Liver (tissue), 9 donors: ENCODE data around the gene UXS1. TPM values are rescaled to one million over a fixed set of nuclear protein-coding genes. Genes with fewer than 3 reads are reported as not detected.

ENCODE experiments used
- DNase-seq: peaks from one replicate; pipeline ENCODE4 v3.0.0-alpha.2; 2017; ENCODE audit warnings: low spot score
- H3K27ac ChIP-seq, 2 donors: one replicate each; pipeline ENCODE4 v1.7.0; 2013; ENCODE audit warnings: inconsistent platforms in 2 of 2, low read length in 2 of 2, control low read depth in 1 of 2, low read depth in 1 of 2, mild to moderate bottlenecking in 1 of 2
- H3K27me3 ChIP-seq, 4 donors: one replicate each; pipeline versions ENCODE4 v1.6.1 to v1.7.0; 2013; ENCODE audit warnings: low read length in 3 of 4, inconsistent platforms in 1 of 4, mild to moderate bottlenecking in 1 of 4, moderate library complexity in 1 of 4; ENCODE audit not compliant: control insufficient read depth in 4 of 4, insufficient read depth in 4 of 4
- H3K36me3 ChIP-seq, 4 donors: one replicate each; pipeline versions ENCODE4 v1.6.1 to v1.7.0; 2013; ENCODE audit warnings: low read length in 3 of 4, mild to moderate bottlenecking in 3 of 4, low read depth in 1 of 4, moderate library complexity in 1 of 4; ENCODE audit not compliant: control insufficient read depth in 4 of 4, insufficient read depth in 3 of 4
- H3K4me1 ChIP-seq, 4 donors: one replicate each; pipeline versions ENCODE4 v1.6.1 to v1.7.0; 2013; ENCODE audit warnings: low read length in 3 of 4, mild to moderate bottlenecking in 3 of 4, moderate library complexity in 1 of 4; ENCODE audit not compliant: control insufficient read depth in 4 of 4, insufficient read depth in 4 of 4
- H3K4me3 ChIP-seq, 3 donors: one replicate each; pipeline versions ENCODE4 v1.6.1 to v1.7.0; 2013; ENCODE audit warnings: low read length in 3 of 3, control low read depth in 1 of 3, low read depth in 1 of 3, mild to moderate bottlenecking in 1 of 3
- H3K9ac ChIP-seq, 2 donors: one replicate each; pipeline ENCODE4 v1.7.0; 2013; ENCODE audit warnings: low read length in 2 of 2, mild to moderate bottlenecking in 2 of 2, moderate library complexity in 2 of 2, control low read depth in 1 of 2, low read depth in 1 of 2
- H3K9me3 ChIP-seq, 4 donors: one replicate each; pipeline versions ENCODE4 v1.6.1 to v1.7.0; 2013; ENCODE audit warnings: low read length in 3 of 4; ENCODE audit not compliant: control insufficient read depth in 4 of 4
- ATF3 ChIP-seq: IDR thresholded peaks from 2 replicates; pipeline ENCODE4 v1.6.1; 2016; ENCODE audit warnings: antibody characterized with exemption
- EGR1 ChIP-seq, 2 donors: IDR thresholded peaks; 2 replicates each; pipeline ENCODE4 v1.6.1; 2016 to 2018; ENCODE audit warnings: antibody characterized with exemption in 2 of 2, low read depth in 2 of 2
- FOXA1 ChIP-seq: IDR thresholded peaks from 2 replicates; pipeline ENCODE4 v1.6.1; 2016; ENCODE audit warnings: antibody characterized with exemption
- FOXA2 ChIP-seq: IDR thresholded peaks from 2 replicates; pipeline ENCODE4 v1.6.1; 2016; ENCODE audit warnings: antibody characterized with exemption
- GABPA ChIP-seq, 2 donors: IDR thresholded peaks in 1 of 2; conservative IDR thresholded peaks in 1 of 2; 2 replicates each; pipeline ENCODE4 v1.6.1; 2016; ENCODE audit warnings: antibody characterized with exemption in 2 of 2, mild to moderate bottlenecking in 1 of 2, moderate library complexity in 1 of 2
- HNF4A ChIP-seq, 2 donors: conservative IDR thresholded peaks; 2 replicates each; pipeline ENCODE4 v1.6.1; 2016; ENCODE audit warnings: antibody characterized with exemption in 2 of 2, mild to moderate bottlenecking in 2 of 2
- HNF4G ChIP-seq: IDR thresholded peaks from 2 replicates; pipeline ENCODE4 v1.6.1; 2016; ENCODE audit warnings: antibody characterized with exemption
- JUND ChIP-seq, 2 donors: IDR thresholded peaks; 2 replicates each; pipeline ENCODE4 v1.6.1; 2016; ENCODE audit warnings: antibody characterized with exemption in 2 of 2
- MAX ChIP-seq: IDR thresholded peaks from 2 replicates; pipeline ENCODE4 v1.6.1; 2016; ENCODE audit warnings: antibody characterized with exemption
- NR2F2 ChIP-seq: IDR thresholded peaks from 2 replicates; pipeline ENCODE4 v1.6.1; 2016; ENCODE audit warnings: antibody characterized with exemption
- RAD21 ChIP-seq, 2 donors: IDR thresholded peaks; 2 replicates each; pipeline ENCODE4 v1.6.1; 2016; ENCODE audit warnings: antibody characterized with exemption in 2 of 2, mild to moderate bottlenecking in 2 of 2
- REST ChIP-seq: IDR thresholded peaks from 2 replicates; pipeline ENCODE4 v1.6.1; 2016; ENCODE audit warnings: antibody characterized with exemption, mild to moderate bottlenecking
- RXRA ChIP-seq, 2 donors: IDR thresholded peaks; 2 replicates each; pipeline ENCODE4 v1.6.1; 2017 to 2018; ENCODE audit warnings: antibody characterized with exemption in 2 of 2, mild to moderate bottlenecking in 1 of 2
- TAF1 ChIP-seq: conservative IDR thresholded peaks from 2 replicates; pipeline ENCODE4 v1.6.1; 2016; ENCODE audit warnings: antibody characterized with exemption, mild to moderate bottlenecking
- YY1 ChIP-seq: IDR thresholded peaks from 2 replicates; pipeline ENCODE4 v1.6.1; 2016; ENCODE audit warnings: antibody characterized with exemption, mild to moderate bottlenecking
- ZBTB33 ChIP-seq: IDR thresholded peaks from 2 replicates; pipeline ENCODE4 v1.6.1; 2016; ENCODE audit warnings: antibody characterized with exemption
- WGBS: extraction: QIAGEN DNeasy Blood & Tissue Kit; methylation state at CpG from one replicate; pipeline ENCODE4 v1.1.7; 2013; 5-methylcytosine and 5-hydroxymethylcytosine counted together
- polyA plus RNA-seq, 2 donors: library from polyadenylated mRNA; stranded (reverse) in 1 of 2; unstranded in 1 of 2; fragments of 200-250 nt in 1 of 2; fragments of >200 nt in 1 of 2; fragmentation: Nextera tagmentation in 1 of 2; extraction: Ambion mirVana in 1 of 2; gene quantifications; one replicate each; pipeline versions ENCODE4 v1.2.1 to v1.2.3, GENCODE V29; 2013 to 2015
- total RNA-seq, 2 donors: library from RNA; depleted of rRNA; stranded (reverse); fragments of >200 nt; gene quantifications; one replicate each; pipeline ENCODE4 v1.2.3, GENCODE V29; 2014
- TF ChIP-seq, protein P1 (sequence below): fragments of 150-350 bp; IDR thresholded peaks from 2 replicates; pipeline ENCODE4 v1.5.1; 2017; ENCODE audit warnings: improper control_type of control experiment, low read depth, low read length; ENCODE audit not compliant: missing input control
- donor health status: healthy.
- donor health status: healthy.
- donor health status: healthy.
- donor health status: healthy.
- donor health status: healthy.

The UXS1 gene
- total and polyA plus RNA-seq, 4 donors: 8.8 to 19.9 (median 10.0) TPM

DNA sequence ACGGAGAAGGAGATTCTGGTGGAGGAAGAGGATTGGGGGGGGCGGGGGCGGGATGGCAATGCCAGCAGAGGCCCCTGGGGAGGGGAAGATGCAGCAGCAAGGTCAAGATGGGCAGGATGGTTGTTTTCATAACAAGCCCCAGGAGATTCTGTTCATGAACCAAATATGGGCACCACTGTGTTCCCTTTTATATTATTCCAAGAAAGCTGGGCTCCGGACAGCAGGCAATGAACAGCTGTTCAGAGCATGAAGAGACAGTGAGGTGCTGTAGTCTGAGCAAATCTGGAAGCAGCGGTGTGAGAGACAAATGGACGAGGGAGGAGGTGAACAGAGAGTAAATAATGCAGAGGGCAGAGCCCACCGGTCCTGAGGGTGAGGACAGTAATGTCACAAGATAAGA lies 20.0 kb downstream of the UXS1 start:
- Histone ChIP-seq H3K27me3 (no peaks in the 10 kb centered on the region), H3K9me3 (no peaks in the 10 kb centered on the region), H3K27ac (no peak overlapping the region), H3K4me3 (no peak overlapping the region), H3K4me1 (no peaks in the 10 kb centered on the region), H3K9ac (no peak overlapping the region), H3K36me3 (no peaks in the 10 kb centered on the region)
- TF ChIP-seq FOXA1 (no peak), RAD21 (IDR thresholded peaks at IDR 0.05) (no peak), HNF4A (conservative IDR thresholded peaks at IDR 0.05) (no peak), EGR1 (IDR thresholded peaks at IDR 0.05; ENCODE audit: low read depth in 2 of 2) (no peak), MAX (no peak)
- no peak for DNase-seq
- 90% methylated on average over 7 of the region's 7 CpGs for WGBS

- Histone ChIP-seq H3K36me3 (no peaks in the 10 kb centered on the region), H3K9ac (no peak overlapping the region), H3K9me3 (no peaks in the 10 kb centered on the region), H3K4me3 (no peak overlapping the region), H3K4me1 (no peaks in the 10 kb centered on the region), H3K27me3 (no peaks in the 10 kb centered on the region), H3K27ac (no peak overlapping the region)
- TF ChIP-seq ZBTB33: no peak
- no peak for TF ChIP-seq REST
- TF ChIP-seq TAF1: no peak
- TF ChIP-seq JUND (IDR thresholded peaks at IDR 0.05): no peak
- TF ChIP-seq HNF4G: no peak
- no peak for TF ChIP-seq EGR1 (IDR thresholded peaks at IDR 0.05; ENCODE audit: low read depth in 2 of 2)
- no peak for TF ChIP-seq NR2F2
- WGBS: 94% methylated on average over 2 of the region's 2 CpGs
- DNase-seq: no peak
These were observed 21.5 kb downstream of the UXS1 start for GRCh38 chr2:106172649-106173048.

DNA sequence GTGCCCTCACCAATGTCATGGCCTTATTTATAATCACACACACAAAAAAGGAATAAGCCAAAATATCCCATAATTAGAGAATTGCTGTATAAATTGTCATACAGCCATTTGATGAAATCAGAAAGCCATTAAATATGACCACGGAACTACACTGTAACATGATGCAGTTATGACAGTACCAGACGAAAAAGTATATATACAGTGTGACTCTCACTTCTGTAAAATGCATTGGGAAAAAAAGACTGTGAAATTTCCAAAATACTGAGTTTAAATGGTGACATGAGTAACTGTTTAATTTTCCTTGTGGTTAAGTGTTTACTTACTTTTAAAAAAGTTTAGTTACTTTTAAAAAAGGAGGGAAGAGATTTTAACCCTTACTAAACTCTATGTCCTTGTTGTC lies 25.4 kb downstream of the UXS1 start:
- WGBS: 89% methylated on average over 2 of the region's 2 CpGs
- no peak for DNase-seq
- H3K4me1 ChIP-seq: no peaks in the 10 kb centered on the region
- TF ChIP-seq YY1 (no peak), EGR1 (IDR thresholded peaks at IDR 0.05; ENCODE audit: low read depth in 2 of 2) (no peak), JUND (IDR thresholded peaks at IDR 0.05) (no peak), ATF3 (no peak), GABPA (IDR thresholded peaks at IDR 0.05 in 1 of 2, conservative IDR thresholded peaks at IDR 0.05 in 1 of 2) (no peak), RXRA (IDR thresholded peaks at IDR 0.05) (no peak), FOXA2 (no peak), MAX (no peak), RAD21 (IDR thresholded peaks at IDR 0.05) (no peak), NR2F2 (no peak), REST (no peak)
- TF ChIP-seq, protein P1, sequence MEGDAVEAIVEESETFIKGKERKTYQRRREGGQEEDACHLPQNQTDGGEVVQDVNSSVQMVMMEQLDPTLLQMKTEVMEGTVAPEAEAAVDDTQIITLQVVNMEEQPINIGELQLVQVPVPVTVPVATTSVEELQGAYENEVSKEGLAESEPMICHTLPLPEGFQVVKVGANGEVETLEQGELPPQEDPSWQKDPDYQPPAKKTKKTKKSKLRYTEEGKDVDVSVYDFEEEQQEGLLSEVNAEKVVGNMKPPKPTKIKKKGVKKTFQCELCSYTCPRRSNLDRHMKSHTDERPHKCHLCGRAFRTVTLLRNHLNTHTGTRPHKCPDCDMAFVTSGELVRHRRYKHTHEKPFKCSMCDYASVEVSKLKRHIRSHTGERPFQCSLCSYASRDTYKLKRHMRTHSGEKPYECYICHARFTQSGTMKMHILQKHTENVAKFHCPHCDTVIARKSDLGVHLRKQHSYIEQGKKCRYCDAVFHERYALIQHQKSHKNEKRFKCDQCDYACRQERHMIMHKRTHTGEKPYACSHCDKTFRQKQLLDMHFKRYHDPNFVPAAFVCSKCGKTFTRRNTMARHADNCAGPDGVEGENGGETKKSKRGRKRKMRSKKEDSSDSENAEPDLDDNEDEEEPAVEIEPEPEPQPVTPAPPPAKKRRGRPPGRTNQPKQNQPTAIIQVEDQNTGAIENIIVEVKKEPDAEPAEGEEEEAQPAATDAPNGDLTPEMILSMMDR: no peak

More for the DNA sequence above, 25.4 kb downstream of the UXS1 start:
- Histone ChIP-seq H3K36me3 (no peaks in the 10 kb centered on the region), H3K27me3 (no peaks in the 10 kb centered on the region), H3K9me3 (no peaks in the 10 kb centered on the region), H3K9ac (no peak overlapping the region), H3K27ac (no peak overlapping the region), H3K4me3 (no peak overlapping the region)
